PC-9 (cell line): ENCODE data around the gene SNPH. TPM values are rescaled to one million over a fixed set of nuclear protein-coding genes. Genes with fewer than 3 reads are reported as not detected.
A peak's percentile ranks its signal among the peaks of the same experiment; 100 is the strongest.

Source experiments
- BruUV-seq: library from RNA; stranded (reverse); fragments of 400-500 nt; replicated peaks from 2 replicates; lab custom pipeline; 2021; lab: Mats Ljungman, UMichigan
- CTCF ChIA-PET: fragments of 300-600 bp; sonication (Branson Sonifier 250); formaldehyde crosslinking; loops from one replicate; lab custom pipeline; 2022; ENCODE audit warnings: antibody characterized with exemption; lab: Charles Lee
- POLR2A ChIA-PET: fragments of 300-600 bp; sonication (Branson Sonifier 250); formaldehyde crosslinking; loops from one replicate; lab custom pipeline; 2022; ENCODE audit warnings: antibody characterized with exemption; ENCODE audit not compliant: unreplicated experiment; lab: Charles Lee
- DNase-seq, 2 experiments: peaks; one replicate each; pipeline versions ENCODE4 v3.0.0 to v3.0.0-alpha.2; 2015 to 2022; ENCODE audit warnings: mixed read lengths in 1 of 2
- H2AFZ ChIP-seq: fragments of 200-600 bp; sonication (generic); 2 replicates; pipeline ENCODE4 v1.8.1; 2017; ENCODE audit warnings: antibody characterized with exemption
- H3F3A ChIP-seq: fragments of 200-600 bp; sonication (generic); 2 replicates; pipeline ENCODE4 v1.8.1; 2017; ENCODE audit warnings: antibody characterized with exemption, mild to moderate bottlenecking, low read depth; ENCODE audit not compliant: insufficient read depth
- H3K27ac ChIP-seq: fragments of 200-600 bp; sonication (generic); 2 replicates; pipeline ENCODE4 v1.6.1; 2016; ENCODE audit warnings: mixed run types
- H3K27me3 ChIP-seq: fragments of 200-600 bp; sonication (generic); 2 replicates; pipeline ENCODE4 v1.6.1; 2016; ENCODE audit warnings: low read depth, mixed run types; ENCODE audit not compliant: insufficient read depth
- H3K36me3 ChIP-seq: fragments of 200-600 bp; sonication (generic); 2 replicates; pipeline ENCODE4 v1.6.1; 2016; ENCODE audit warnings: low read depth, mixed run types
- H3K4me1 ChIP-seq: fragments of 200-600 bp; sonication (generic); replicated peaks from 2 replicates; pipeline ENCODE4 v1.6.1; 2016; ENCODE audit warnings: mixed run types; ENCODE audit not compliant: insufficient read depth
- H3K4me2 ChIP-seq: fragments of 200-600 bp; sonication (generic); 2 replicates; pipeline ENCODE4 v1.6.1; 2017; ENCODE audit warnings: mixed run types
- H3K4me3 ChIP-seq: fragments of 200-600 bp; sonication (generic); 2 replicates; pipeline ENCODE4 v1.6.1; 2016; ENCODE audit warnings: mixed run types
- H3K79me2 ChIP-seq: fragments of 200-600 bp; sonication (generic); 2 replicates; pipeline ENCODE4 v1.6.1; 2017; ENCODE audit warnings: low read depth, mixed run types
- H3K9me2 ChIP-seq: fragments of 200-600 bp; sonication (generic); 2 replicates; pipeline ENCODE4 v1.8.1; 2017; ENCODE audit warnings: mild to moderate bottlenecking; ENCODE audit not compliant: insufficient read depth
- H3K9me3 ChIP-seq: fragments of 200-600 bp; sonication (generic); 2 replicates; pipeline ENCODE4 v1.8.1; 2016; ENCODE audit warnings: low read depth; ENCODE audit not compliant: insufficient read depth
- H4K20me1 ChIP-seq: fragments of 200-600 bp; sonication (generic); 2 replicates; pipeline ENCODE4 v1.8.1; 2017; ENCODE audit not compliant: insufficient read depth
- CTCF ChIP-seq: fragments of 200-600 bp; sonication (generic); conservative IDR thresholded peaks from 2 replicates; pipeline ENCODE4 v1.6.1; 2017; ENCODE audit warnings: mixed run types, antibody characterized with exemption, mild to moderate bottlenecking, moderate library complexity
- EZH2 ChIP-seq: fragments of 200-600 bp; sonication (generic); IDR thresholded peaks from 2 replicates; pipeline ENCODE4 v1.8.0; 2017; ENCODE audit warnings: antibody characterized with exemption, low read depth
- intact Hi-C: fragments of 100-400 bp; cut with micrococcal nuclease; formaldehyde crosslinking; loops from one replicate; pipeline ENCODE4 v1.10.0; 2022; ENCODE audit not compliant: unreplicated experiment
- total RNA-seq: library from RNA; stranded (reverse); gene quantifications from 2 replicates; pipeline ENCODE4 v1.2.3, GENCODE V29; 2021

Gene SNPH
- total RNA-seq, 1 experiment from 2014 or later = 3.4 TPM

GRCh38 chr20:1264727-1265126 is 1.4 kb upstream of the SNPH start:
- TF ChIP-seq EZH2 (no peak), CTCF (no peak)
- peaks cover 4% of the 10 kb centered on the region; the same call in 1 of the 2 replicates for H3K4me1 ChIP-seq
- H3K27me3 ChIP-seq = no peaks in the 10 kb centered on the region
- DNase-seq = no peak
- H3K9me2 ChIP-seq = no peaks in the 10 kb centered on the region
- no peaks in the 10 kb centered on the region for H3K36me3 ChIP-seq
- ChIA-PET CTCF (no interaction called here), POLR2A (no interaction called here)
- H3K9me3 ChIP-seq = peaks cover 4% of the 10 kb centered on the region; the same call in 1 of the 2 replicates
- no TSS peak for BruUV-seq
- H3K79me2 ChIP-seq = no peaks in the 10 kb centered on the region
- H3K4me3 ChIP-seq = no peak overlapping the region
- H3K27ac ChIP-seq = no peak overlapping the region
- no peak overlapping the region for H3K4me2 ChIP-seq
- H2AFZ ChIP-seq = no peak overlapping the region
- intact Hi-C loops = loop anchor here (5.0 kb wide), 1 partner anchor 37 kb away; the partner anchor contains the start of gene RAD21L1
- H3F3A ChIP-seq = peaks cover 18% of the 10 kb centered on the region; the same call in 1 of the 2 replicates
- H4K20me1 ChIP-seq = no peaks in the 10 kb centered on the region

GRCh38 chr20:1265226-1265915 is 723 bp upstream of the SNPH start:
- no peaks in the 10 kb centered on the region for H3K79me2 ChIP-seq
- no peak overlapping the region for H3K27ac ChIP-seq
- H3K9me3 ChIP-seq = peaks cover 4% of the 10 kb centered on the region; the same call in 1 of the 2 replicates
- intact Hi-C loops = loop anchor here (5.0 kb wide), 1 partner anchor 38 kb away; the partner anchor contains the start of gene RAD21L1
- no peak for TF ChIP-seq CTCF
- TF ChIP-seq EZH2 = no peak
- H3K36me3 ChIP-seq = no peaks in the 10 kb centered on the region
- H3F3A ChIP-seq = peaks cover 18% of the 10 kb centered on the region; the same call in 1 of the 2 replicates
- peak overlapping the region; percentile 69 for H3K4me3 ChIP-seq
- H4K20me1 ChIP-seq = no peaks in the 10 kb centered on the region
- DNase-seq = no peak
- POLR2A ChIA-PET = no interaction called here
- no peaks in the 10 kb centered on the region for H3K9me2 ChIP-seq
- H3K4me1 ChIP-seq = peaks cover 4% of the 10 kb centered on the region; the same call in 1 of the 2 replicates
- peak overlapping the region; percentile 91 for H2AFZ ChIP-seq
- no peaks in the 10 kb centered on the region for H3K27me3 ChIP-seq
- H3K4me2 ChIP-seq = peak overlapping the region; percentile 78
- CTCF ChIA-PET = no interaction called here
- no TSS peak for BruUV-seq

GRCh38 chr20:1265916-1266166 is 253 bp upstream of the SNPH start:
- Histone ChIP-seq H3F3A (peaks cover 18% of the 10 kb centered on the region; the same call in 1 of the 2 replicates), H2AFZ (peak overlapping the region; percentile 91), H3K4me3 (peak overlapping the region; percentile 69), H3K4me2 (peak overlapping the region; percentile 78), H3K4me1 (peaks cover 4% of the 10 kb centered on the region; the same call in 1 of the 2 replicates), H4K20me1 (no peaks in the 10 kb centered on the region), H3K27me3 (no peaks in the 10 kb centered on the region), H3K27ac (no peak overlapping the region), H3K9me2 (no peaks in the 10 kb centered on the region), H3K36me3 (no peaks in the 10 kb centered on the region), H3K79me2 (no peaks in the 10 kb centered on the region), H3K9me3 (peaks cover 4% of the 10 kb centered on the region; the same call in 1 of the 2 replicates)
- CTCF ChIA-PET = no interaction called here
- POLR2A ChIA-PET = no interaction called here
- TF ChIP-seq CTCF = no peak
- TF ChIP-seq EZH2 = no peak
- BruUV-seq = no TSS peak
- DNase-seq = no peak
- intact Hi-C loops = loop anchor here (5.0 kb wide), 1 partner anchor 39 kb away; the partner anchor contains the start of gene RAD21L1
